ENCODE data around the gene FDPS.

Gene FDPS

GRCh38 chr1:155308493-155309422 lies at the start of gene FDPS:
TSS of gene FDPS (plus strand) at chr1:155308866. CDS start at chr1:155309790, 924 bp downstream.
- DNase-seq (ENCODE audit: low read depth in 2 of 2) = peak; percentile 96 to 98

DNA sequence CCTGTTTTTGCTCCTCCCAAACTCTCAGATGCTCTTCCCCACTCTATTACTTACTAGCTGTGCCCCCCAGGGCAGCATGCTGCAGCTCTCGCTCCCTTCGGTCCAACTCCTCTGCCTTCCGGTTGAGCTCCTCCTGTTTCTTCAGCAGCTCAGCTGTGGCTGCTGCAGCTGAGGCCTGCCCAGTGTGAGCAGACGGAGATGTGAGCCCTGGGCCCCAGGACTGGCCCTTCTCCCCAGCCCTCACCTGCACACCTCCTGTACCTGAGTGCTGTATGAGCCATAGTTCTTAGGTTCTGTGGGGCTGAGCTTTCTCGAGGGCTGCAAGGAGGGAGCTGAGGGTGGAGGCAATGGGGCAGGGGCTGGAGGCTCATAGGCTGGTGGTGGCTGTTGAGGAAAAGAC lies 48.4 kb upstream of the FDPS start:
- no peak for DNase-seq (ENCODE audit: low read depth in 2 of 2)

DNA sequence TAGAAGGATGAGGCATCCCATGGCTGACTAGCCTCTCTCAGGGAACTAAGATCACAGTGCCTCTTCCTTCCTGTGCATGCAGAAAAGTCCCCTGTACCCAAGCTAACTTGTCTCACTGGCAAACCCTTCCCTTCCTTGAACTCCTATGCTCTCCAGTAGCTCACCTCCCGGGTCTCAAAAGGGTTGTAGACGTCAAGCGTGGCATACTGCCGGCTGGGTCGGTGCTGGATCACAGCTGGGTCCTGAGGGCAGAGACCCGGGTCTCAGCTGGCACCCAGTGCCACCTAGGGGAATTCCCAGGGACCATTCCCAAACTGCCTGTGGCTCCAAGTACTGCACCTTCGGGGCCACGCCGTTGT lies 47.2 kb upstream of the FDPS start:
- no peak for DNase-seq (ENCODE audit: low read depth in 2 of 2)

DNA sequence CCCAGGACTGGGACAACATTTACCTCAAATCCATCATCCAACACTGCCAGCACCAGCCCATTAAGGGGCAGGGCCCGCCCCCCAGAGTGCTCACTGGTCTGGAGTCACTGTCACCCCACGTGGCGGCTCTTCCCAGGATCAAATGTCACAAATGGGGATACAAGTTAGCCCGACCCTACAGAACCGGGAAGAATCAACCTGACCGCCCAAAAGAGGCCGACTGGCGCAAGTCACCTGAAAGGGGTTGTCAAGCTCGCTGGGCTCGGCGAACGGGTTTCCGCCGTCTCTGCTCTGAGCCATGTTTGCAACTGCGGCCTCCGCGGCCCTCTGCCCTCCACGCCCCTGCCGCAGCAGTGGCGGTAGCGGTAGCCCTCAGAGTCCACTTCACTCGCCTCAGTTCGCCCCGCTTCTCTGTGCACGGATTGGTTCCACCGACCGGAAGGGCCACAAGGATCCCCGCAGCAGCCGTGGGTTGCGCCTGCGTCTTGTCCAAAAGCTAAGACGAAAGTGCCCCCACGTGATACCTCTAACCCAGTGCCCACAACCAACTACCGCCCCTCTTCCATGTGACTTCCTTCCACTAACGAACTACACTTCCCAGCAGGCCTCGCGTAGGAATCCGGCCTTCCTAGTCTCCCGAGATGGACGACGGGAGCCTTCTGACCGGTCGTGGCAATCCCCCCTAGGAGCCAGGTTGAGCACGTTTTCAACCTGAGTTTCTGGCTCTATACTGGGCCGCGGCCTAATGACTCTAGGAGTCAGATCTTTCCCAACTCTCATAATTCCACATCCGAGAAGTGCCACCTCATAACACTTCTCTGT lies 46.6 kb upstream of the FDPS start, which contains the start of gene SCAMP3:
Gene SCAMP3, minus strand, starts transcription at position 509 of the 822 bp plus-strand sequence. Its CDS starts 209 bp downstream, at position 300.
- peak; percentile 82 to 85 for DNase-seq (ENCODE audit: low read depth in 2 of 2)

GRCh38 chr1:155263067-155263466 lies 45.6 kb upstream of the FDPS start:
- DNase-seq (ENCODE audit: low read depth in 2 of 2) = no peak

- no peak for DNase-seq (ENCODE audit: low read depth in 2 of 2)
Measured at GRCh38 chr1:155266553-155266952, 42.1 kb upstream of the FDPS start.

GRCh38 chr1:155267373-155267772 lies 41.3 kb upstream of the FDPS start:
- DNase-seq (ENCODE audit: low read depth in 2 of 2) = no peak

- DNase-seq (ENCODE audit: low read depth in 2 of 2) = no peak
Measured at GRCh38 chr1:155268630-155269029, 40.0 kb upstream of the FDPS start.

DNA sequence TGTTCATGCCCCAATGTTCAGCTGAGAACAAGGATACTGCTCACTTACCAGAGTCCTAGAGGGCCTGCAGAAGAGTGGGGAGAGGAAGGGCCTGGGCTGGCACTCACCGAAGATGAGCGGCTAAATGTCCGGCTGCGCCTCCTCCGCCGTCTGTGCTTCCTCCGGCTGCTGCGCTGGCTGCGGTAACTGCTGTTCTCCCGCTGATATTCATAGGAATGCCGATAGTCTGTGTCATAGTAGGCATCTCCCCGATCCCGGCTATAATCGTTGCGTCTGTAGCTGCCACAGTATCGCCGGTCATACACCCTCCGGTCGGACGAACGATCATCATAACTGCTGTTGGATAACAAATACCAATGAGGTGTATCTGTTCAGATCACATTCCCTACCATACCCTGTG lies 39.3 kb upstream of the FDPS start:
- no peak for DNase-seq (ENCODE audit: low read depth in 2 of 2)

DNA sequence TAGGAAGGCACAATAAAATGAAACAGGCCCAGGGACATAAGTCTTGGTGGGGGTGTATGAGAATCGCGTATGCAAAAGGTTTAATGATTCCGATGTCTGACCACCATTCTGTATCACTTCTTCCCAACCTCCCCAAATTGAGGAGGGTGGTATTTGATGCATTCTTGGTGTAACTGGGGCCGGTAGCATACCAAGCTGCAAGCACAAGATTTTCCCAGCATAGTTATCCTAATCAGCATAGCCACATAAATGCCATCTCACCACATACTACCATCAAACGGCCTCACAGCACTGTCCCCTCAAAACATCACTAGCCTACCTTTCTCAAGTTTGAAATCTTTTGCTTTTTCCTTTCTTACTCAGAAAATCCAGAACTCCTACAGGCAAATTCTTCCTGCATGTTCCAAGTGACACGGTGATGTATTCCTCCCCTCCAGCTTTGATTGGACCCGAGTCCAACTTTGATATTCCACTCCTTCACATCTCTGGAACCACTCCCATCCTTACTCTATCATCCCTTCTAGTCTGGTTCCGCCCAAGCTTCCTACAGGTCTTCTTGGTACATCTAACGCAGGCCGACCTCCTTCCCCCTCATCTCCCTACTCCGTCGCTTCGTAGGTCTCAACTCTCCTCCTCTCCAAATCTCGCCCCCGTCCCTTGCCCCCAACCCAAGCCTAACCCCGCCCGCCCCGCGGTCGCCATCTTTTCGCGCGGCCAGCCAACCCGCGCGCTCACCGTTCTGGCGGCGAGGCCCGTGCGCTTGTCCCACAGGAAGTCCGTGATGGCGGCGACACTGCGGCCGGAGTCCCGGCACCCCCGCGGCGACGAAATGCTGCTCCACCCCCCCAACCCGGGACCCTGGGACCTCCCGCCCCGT lies 36.0 kb upstream of the FDPS start:
- peak in 1 of 2 donors; percentile 9 for DNase-seq (ENCODE audit: low read depth in 2 of 2)

GRCh38 chr1:155273343-155274245 lies 35.1 kb upstream of the FDPS start, which contains the start of gene CLK2:
TSS of gene CLK2 (minus strand) at chr1:155273504. CDS start at chr1:155270977, 2,527 bp downstream.
- DNase-seq (ENCODE audit: low read depth in 2 of 2) = peak; percentile 90 to 97

GRCh38 chr1:155277070-155277901 lies 31.4 kb upstream of the FDPS start, which contains the start of gene HCN3:
TSS of gene HCN3 (plus strand) at chr1:155277463. CDS start at chr1:155277591, 128 bp downstream.
- DNase-seq (ENCODE audit: low read depth in 2 of 2) = peak; percentile 89 to 92

DNA sequence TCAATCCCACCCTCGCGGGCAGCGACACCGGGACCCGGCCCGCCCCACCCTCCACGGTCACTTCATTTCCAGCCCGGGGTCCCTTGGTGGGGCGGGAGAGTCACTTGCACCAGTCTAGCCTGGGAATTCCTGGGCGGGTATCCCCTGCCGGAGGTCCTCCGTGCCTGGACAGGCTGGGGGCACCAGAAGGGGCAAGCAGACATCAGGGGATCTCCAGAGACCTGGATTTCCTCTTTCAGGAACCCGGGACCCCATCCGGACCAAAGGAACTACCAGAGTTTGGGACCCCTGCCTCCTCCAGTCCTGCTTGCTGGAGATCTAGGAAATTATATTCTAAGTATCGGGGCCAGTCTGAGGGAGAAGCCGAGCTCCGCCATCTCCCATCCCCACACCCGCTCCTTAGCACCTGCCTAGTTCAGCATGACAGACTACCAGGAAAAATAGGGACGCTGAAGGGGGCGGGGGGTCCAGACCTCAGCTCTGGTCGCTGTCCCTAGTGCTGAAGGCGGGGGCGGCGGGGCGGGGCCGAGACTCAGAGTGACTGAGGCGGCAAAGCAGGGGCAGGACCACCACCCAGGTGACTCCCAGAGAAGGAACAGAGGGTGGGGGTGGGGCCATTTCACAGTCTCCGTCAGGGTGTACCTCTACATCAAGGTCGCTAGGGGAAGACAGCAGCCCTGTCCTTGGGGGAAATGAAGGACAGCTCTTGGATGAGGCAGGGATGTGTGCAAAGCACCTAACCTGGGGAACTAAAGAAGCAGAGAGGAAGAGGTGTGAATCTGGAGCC lies 30.6 kb upstream of the FDPS start:
- peak; percentile 63 to 65 for DNase-seq (ENCODE audit: low read depth in 2 of 2)

DNA sequence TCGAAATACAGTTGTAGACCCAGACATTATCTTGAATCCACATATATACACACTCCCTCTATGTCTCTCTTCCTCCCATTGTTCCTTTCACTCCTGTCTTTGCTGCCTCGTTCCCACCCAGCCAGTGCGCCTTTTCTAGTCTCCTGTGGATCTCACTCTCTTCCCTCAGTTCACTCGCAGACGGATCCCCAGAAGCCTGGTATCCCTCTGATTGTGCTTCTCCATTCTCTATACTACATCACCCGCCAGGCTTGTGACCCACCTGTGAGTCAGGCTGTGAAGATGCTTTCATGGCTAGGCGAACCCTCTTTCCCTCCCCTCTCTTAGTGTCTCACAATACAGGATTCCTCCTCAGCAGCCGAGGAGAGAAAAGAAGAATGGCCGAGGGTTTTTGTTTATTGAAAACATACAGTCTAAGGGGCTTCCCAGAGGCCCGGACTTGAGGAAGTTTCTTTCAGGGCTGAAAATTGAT lies 29.9 kb upstream of the FDPS start:
- DNase-seq (ENCODE audit: low read depth in 2 of 2) = no peak

GRCh38 chr1:155279268-155279667 lies 29.4 kb upstream of the FDPS start:
- no peak for DNase-seq (ENCODE audit: low read depth in 2 of 2)

DNA sequence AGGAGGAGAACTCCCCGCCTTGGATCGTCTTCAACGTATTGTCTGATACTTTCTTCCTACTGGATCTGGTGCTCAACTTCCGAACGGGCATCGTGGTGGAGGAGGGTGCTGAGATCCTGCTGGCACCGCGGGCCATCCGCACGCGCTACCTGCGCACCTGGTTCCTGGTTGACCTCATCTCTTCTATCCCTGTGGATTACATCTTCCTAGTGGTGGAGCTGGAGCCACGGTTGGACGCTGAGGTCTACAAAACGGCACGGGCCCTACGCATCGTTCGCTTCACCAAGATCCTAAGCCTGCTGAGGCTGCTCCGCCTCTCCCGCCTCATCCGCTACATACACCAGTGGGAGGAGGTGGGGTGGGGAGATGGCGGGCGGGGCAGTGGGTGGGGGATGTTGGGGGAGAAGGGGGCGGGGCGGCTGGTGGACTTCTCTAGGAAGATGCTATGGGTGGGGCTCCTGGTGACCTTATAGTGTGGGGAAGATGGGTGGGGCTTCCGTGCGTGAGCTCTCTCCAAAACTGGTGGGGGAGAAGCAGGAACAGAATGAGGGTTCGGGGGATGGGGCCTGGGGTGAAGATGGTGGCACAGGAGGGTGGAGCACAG lies 26.1 kb upstream of the FDPS start:
- no peak for DNase-seq (ENCODE audit: low read depth in 2 of 2)

GRCh38 chr1:155284476-155284875 lies 24.2 kb upstream of the FDPS start:
- no peak for DNase-seq (ENCODE audit: low read depth in 2 of 2)

GRCh38 chr1:155285063-155285462 lies 23.6 kb upstream of the FDPS start:
- DNase-seq (ENCODE audit: low read depth in 2 of 2) = no peak

Measured in stimulated activated CD8-positive, alpha-beta memory T cell treated with anti-CD3 and anti-CD28 coated beads, Interleukin-7, amount 100 ng/mL, for 4 hours (primary cell).